SH-SY5Y (cell line): ENCODE data around the gene GTPBP4.

Experiments
- GATA2 ChIP-seq: IDR thresholded peaks from 2 replicates; pipeline ENCODE4 v1.6.1; 2011; ENCODE audit warnings: mild to moderate bottlenecking, low read depth, low read length
- GATA3 ChIP-seq: IDR thresholded peaks from 2 replicates; pipeline ENCODE4 v1.6.1; 2011; ENCODE audit warnings: low read depth, mild to moderate bottlenecking, low read length, moderate library complexity

GTPBP4 gene

DNA sequence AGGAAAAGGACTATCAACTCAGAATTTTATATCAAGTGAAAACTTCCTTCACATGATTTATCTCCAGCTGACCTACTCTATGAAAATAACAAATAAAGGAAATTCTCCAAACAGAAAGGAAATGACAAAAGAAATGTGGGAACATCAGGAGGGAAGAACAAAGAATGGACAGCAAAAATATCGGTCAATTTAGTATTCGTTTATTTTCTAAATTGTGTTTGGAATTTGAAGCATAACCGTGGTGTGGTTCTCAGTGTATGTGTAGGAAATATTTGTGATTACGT lies 76.7 kb downstream of the GTPBP4 start:
- TF ChIP-seq GATA2: no peak
- no peak for TF ChIP-seq GATA3

DNA sequence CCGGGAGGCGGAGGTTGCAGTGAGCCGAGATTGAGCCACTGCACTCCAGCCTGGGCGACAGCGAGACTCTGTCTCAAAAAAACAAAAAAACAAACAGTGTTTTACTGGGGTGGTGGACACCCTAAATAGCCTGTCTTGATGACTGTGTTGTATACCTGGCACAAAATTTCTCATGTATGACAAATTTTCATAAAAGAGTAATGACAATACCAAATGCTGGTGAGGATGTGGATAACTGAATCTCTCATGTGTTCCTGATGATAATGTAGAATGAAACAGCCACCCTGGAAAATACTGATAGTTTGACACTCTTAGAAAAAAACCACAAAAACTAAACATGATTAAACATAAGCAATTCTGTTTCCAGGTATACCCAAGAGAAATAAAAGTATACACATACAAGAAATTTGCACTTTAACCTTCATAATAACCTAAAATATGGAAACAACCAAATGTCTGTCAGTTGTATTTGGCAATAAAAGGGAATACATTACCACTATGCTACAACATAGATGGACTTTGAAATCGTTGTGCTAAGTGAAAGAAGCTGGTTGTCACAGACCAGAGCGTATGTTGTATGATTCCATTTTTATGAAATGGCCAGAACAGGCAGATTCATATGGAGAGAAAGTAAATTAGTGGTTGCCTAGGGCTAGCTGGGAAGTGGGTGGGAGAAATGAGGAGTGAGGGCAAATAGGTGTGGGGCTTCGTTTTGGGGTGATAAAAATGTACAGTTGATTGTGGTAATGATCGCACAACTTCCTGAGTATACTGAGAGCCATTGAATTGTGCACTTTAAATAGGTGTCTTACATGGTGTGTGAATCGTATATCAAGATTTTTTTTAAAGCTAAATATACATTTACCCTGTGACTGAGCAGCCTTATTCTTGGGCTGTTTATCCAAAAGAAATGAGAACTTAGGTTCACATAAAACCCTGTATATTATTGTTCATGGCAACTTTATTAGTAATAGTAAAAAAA lies 80.4 kb downstream of the GTPBP4 start:
- TF ChIP-seq GATA3 (no peak), GATA2 (no peak)
